Peyer's patch (tissue), 4 donors: ENCODE results near the gene NABP2. TPM values are rescaled to one million over a fixed set of nuclear protein-coding genes. Genes with fewer than 3 reads are reported as not detected.

Experiments
- DNase-seq, 3 donors: peaks; one replicate each; pipeline ENCODE4 v3.0.0-alpha.2; 2017 to 2019
- H3K27ac ChIP-seq, 4 donors: fragments of 200-600 bp; sonication (generic); one replicate each; pipeline ENCODE4 v1.5.1; 2016 to 2019
- H3K27me3 ChIP-seq, 2 donors: fragments of 200-600 bp; sonication (generic); one replicate each; pipeline ENCODE4 v1.5.1; 2019
- H3K36me3 ChIP-seq, 3 donors: fragments of 200-600 bp; sonication (generic); one replicate each; pipeline ENCODE4 v1.5.1; 2016 to 2019
- H3K4me1 ChIP-seq, 4 donors: fragments of 200-600 bp; sonication (generic); one replicate each; pipeline ENCODE4 v1.5.1; 2016 to 2019
- H3K4me3 ChIP-seq, 4 donors: fragments of 200-600 bp; sonication (generic); 1 replicate in 3 of 4; 2 replicates in 1 of 4; pipeline ENCODE4 v1.5.1; 2016 to 2019; ENCODE audit warnings: mild to moderate bottlenecking in 1 of 4
- H3K9me3 ChIP-seq, 4 donors: fragments of 200-600 bp; sonication (generic); one replicate each; pipeline ENCODE4 v1.5.1; 2016 to 2019; ENCODE audit warnings: mild to moderate bottlenecking in 1 of 4
- CTCF ChIP-seq, 6 experiments: fragments of 450-650 bp in 4 of 6; fragments of 200-600 bp in 2 of 6; sonication (generic) in 1 of 6; IDR thresholded peaks; one replicate each; pipeline ENCODE4 v1.5.1; 2017 to 2019; ENCODE audit warnings: antibody characterized with exemption in 6 of 6, mild to moderate bottlenecking in 3 of 6, moderate library complexity in 1 of 6
- POLR2A ChIP-seq, 2 donors: fragments of 450-650 bp; IDR thresholded peaks; one replicate each; pipeline ENCODE4 v1.5.1; 2017; ENCODE audit warnings: antibody characterized with exemption in 2 of 2, mild to moderate bottlenecking in 2 of 2, moderate library complexity in 2 of 2
- total RNA-seq, 4 donors: library from RNA; depleted of rRNA; stranded (reverse); fragments of >200 nt; gene quantifications; one replicate each; pipeline ENCODE4 v1.1.0, GENCODE V29; 2016

Gene NABP2
- total RNA-seq, 4 donors from 2014 or later: 15.3 to 25.3 (median 23.5) TPM

- H3K4me1 ChIP-seq: peaks cover 0 to 8% (median 0%) of the 10 kb centered on the region in 4 donors
- peaks cover 0 to 2% (median 0%) of the 10 kb centered on the region in 3 donors for H3K36me3 ChIP-seq
- peak overlapping the region in 3 of 4 donors; percentile 72 to 88 (median 85) for H3K27ac ChIP-seq
- TF ChIP-seq POLR2A (IDR thresholded peaks at IDR 0.05) (peak; percentile 37 to 72), CTCF (IDR thresholded peaks at IDR 0.05) (peak in 1 of 6 experiments; percentile 10)
- no peaks in the 10 kb centered on the region for H3K27me3 ChIP-seq
- no peaks in the 10 kb centered on the region for H3K9me3 ChIP-seq
- peak overlapping the region in 3 of 4 donors; percentile 30 to 54 (median 51) for H3K4me3 ChIP-seq
- peak in 2 of 3 donors; percentile 89 to 92 for DNase-seq
Observed at GRCh38 chr12:56230432-56231183, 6.5 kb downstream of the NABP2 start.

- DNase-seq: no peak
- Histone ChIP-seq H3K4me3 (peak overlapping the region in 3 of 4 donors; percentile 30 to 54 (median 51)), H3K27me3 (no peaks in the 10 kb centered on the region), H3K4me1 (peaks cover 0 to 8% (median 0%) of the 10 kb centered on the region in 4 donors), H3K27ac (peak overlapping the region in 3 of 4 donors; percentile 72 to 88 (median 85)), H3K9me3 (no peaks in the 10 kb centered on the region), H3K36me3 (peaks cover 0 to 8% (median 0%) of the 10 kb centered on the region in 3 donors)
- TF ChIP-seq POLR2A (IDR thresholded peaks at IDR 0.05): no peak
- TF ChIP-seq CTCF (IDR thresholded peaks at IDR 0.05): no peak
Observed at GRCh38 chr12:56231184-56231582, 7.0 kb downstream of the NABP2 start.

GRCh38 chr12:56234746-56235436, 10.7 kb downstream of the NABP2 start:
- H3K4me3 ChIP-seq: no peak overlapping the region
- H3K4me1 ChIP-seq: no peaks in the 10 kb centered on the region
- DNase-seq: no peak
- no peak overlapping the region for H3K27ac ChIP-seq
- H3K36me3 ChIP-seq: peaks cover 0 to 31% (median 0%) of the 10 kb centered on the region in 3 donors
- no peaks in the 10 kb centered on the region for H3K27me3 ChIP-seq
- TF ChIP-seq POLR2A (IDR thresholded peaks at IDR 0.05) (no peak), CTCF (IDR thresholded peaks at IDR 0.05) (no peak)
- H3K9me3 ChIP-seq: no peaks in the 10 kb centered on the region

- Histone ChIP-seq H3K4me3 (no peak overlapping the region), H3K27ac (no peak overlapping the region), H3K4me1 (no peaks in the 10 kb centered on the region), H3K9me3 (no peaks in the 10 kb centered on the region), H3K36me3 (peaks cover 0 to 43% (median 0%) of the 10 kb centered on the region in 3 donors), H3K27me3 (no peaks in the 10 kb centered on the region)
- DNase-seq: no peak
- TF ChIP-seq CTCF (IDR thresholded peaks at IDR 0.05) (no peak), POLR2A (IDR thresholded peaks at IDR 0.05) (no peak)
Observed at GRCh38 chr12:56236091-56236490, 11.9 kb downstream of the NABP2 start.

- H3K27ac ChIP-seq: no peak overlapping the region
- H3K4me1 ChIP-seq: no peaks in the 10 kb centered on the region
- DNase-seq: no peak
- peaks cover 0 to 52% (median 0%) of the 10 kb centered on the region in 3 donors for H3K36me3 ChIP-seq
- H3K27me3 ChIP-seq: no peaks in the 10 kb centered on the region
- TF ChIP-seq POLR2A (IDR thresholded peaks at IDR 0.05) (no peak), CTCF (IDR thresholded peaks at IDR 0.05) (no peak)
- no peaks in the 10 kb centered on the region for H3K9me3 ChIP-seq
- no peak overlapping the region for H3K4me3 ChIP-seq
Observed at GRCh38 chr12:56236985-56237384, 12.8 kb downstream of the NABP2 start.
